ENCODE results near the gene FN1.

- no peak for TF ChIP-seq CTCF (IDR thresholded peaks at IDR 0.05)
- no peak for TF ChIP-seq POLR2A (IDR thresholded peaks at IDR 0.05)
- TF ChIP-seq POLR2AphosphoS5 (IDR thresholded peaks at IDR 0.05): no peak
These were observed 47.6 kb upstream of the FN1 start for GRCh38 chr2:215483431-215483830.
